H4 (cell line): ENCODE results near the gene APBA1. TPM values are rescaled to one million over a fixed set of nuclear protein-coding genes. Genes with fewer than 3 reads are reported as not detected.
"Not testable (repeated sequence)": the region's sequence is repeated elsewhere in the genome, so short reads cannot be mapped to it uniquely, and the experiment has no call there.

Experiments used
- DNase-seq: peaks from one replicate; pipeline ENCODE4 v3.0.0-alpha.2; 2015; ENCODE audit warnings: low spot score
- total RNA-seq: library from RNA; depleted of rRNA; stranded (reverse); fragments of >200 nt; shearing (Covaris generic); gene quantifications from 2 replicates; pipeline ENCODE4 v1.2.3, GENCODE V29; 2014

Gene APBA1
- total RNA-seq, 1 experiment from 2014 or later = 0.41 TPM

DNA sequence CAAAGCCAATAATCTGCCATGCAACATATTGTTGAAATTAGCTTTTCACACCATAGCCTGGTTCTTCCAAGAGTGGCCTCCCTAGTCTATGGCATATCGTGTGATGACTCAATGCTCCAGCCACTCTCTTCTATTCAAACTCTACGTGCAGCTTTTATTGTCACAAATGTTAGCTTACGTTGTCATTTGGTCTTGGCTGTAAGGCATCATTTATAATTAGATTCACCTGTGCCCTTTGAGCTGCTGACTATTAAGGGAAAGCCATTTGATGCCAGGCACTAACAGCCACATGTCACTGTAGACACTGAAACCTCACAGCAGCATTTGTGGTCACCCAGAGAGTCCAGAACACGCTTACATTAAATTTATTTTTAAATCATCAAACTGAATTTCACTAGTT lies 66.8 kb downstream of the APBA1 start:
- DNase-seq = no peak

- DNase-seq = no peak
These were observed 67.5 kb downstream of the APBA1 start for GRCh38 chr9:69604568-69605219.

GRCh38 chr9:69603656-69604055 lies 68.5 kb downstream of the APBA1 start:
- DNase-seq = no peak

DNA sequence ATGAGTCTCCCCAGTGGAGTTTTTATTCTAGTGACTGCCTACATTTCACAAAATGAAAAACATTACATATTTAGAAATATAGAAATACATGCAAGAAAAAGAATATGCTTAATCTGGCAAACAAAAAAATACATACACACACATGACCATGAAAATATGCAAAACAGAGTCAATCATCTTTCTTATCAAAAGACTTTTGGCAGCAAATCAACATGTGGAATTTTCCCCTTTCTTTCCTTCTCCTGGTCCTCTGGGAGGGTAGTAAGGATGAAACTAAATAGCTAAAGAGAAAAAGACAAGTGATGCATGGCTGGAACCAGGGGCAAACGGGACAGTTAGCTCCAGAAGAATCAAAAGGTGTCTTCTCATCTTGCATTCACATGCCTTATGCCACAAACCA lies 69.4 kb downstream of the APBA1 start:
- no peak for DNase-seq

- no peak for DNase-seq
These were observed 70.5 kb downstream of the APBA1 start for GRCh38 chr9:69601698-69602097.

GRCh38 chr9:69600314-69601047 lies 71.7 kb downstream of the APBA1 start:
- DNase-seq = no peak

GRCh38 chr9:69599232-69599971 lies 72.8 kb downstream of the APBA1 start:
- DNase-seq = no peak

DNA sequence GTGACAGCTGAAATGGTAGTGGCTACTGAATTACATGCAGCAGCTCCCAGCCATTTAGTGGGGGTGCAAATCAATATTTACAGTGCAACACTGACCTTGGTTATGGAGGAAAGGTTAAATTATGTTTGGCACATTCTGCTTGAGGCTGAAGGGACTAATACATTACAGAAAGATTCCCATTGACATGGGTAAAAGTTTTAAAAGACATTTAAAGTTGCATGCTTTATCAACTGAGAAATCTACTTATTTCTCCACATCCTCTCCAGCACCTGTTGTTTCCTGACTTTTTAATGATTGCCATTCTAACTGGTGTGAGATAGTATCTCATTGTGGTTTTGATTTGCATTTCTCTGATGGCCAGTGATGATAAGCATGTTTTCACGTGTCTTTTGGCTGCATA lies 75.3 kb downstream of the APBA1 start:
- DNase-seq = not testable (repeated sequence)

- no peak for DNase-seq
These were observed 78.0 kb downstream of the APBA1 start for GRCh38 chr9:69594180-69594579.

DNA sequence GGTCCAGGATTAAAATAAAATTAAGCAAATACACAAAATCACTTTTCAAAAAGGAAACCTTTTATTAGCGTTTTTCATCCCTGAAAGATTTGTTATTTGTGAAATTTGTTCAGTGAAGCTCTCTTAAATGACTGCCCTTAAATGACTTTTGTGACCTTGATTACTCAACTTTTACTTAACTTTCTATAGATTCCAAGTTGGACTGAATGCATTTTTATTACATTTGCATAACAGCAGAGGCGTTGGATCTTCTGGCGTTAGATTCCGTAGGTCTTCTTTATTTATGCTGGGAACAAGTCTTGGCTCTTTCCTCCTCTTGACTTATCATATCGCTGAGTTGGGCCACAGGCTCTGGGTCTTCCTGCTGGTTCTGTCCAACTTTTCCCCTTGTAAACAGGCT lies 78.4 kb downstream of the APBA1 start:
- no peak for DNase-seq

DNA sequence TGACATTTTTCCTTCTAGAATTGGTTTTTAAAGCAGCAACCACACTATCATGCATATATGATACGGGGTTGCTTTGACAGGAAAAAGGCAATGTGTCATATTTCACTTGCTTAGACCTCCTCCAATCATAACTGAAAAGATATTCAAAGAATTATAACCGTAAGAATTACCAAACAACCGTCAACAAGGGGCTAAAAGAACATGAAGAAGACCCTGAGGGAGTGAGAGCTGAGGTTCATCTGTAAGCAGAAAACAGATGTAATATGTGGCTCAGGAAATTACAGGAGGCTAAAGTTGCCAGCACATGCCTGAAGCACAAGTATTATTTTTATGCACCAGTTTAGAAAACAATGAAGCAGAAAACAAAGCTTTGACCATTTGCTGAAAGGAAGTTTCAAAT lies 78.9 kb downstream of the APBA1 start:
- no peak for DNase-seq

DNA sequence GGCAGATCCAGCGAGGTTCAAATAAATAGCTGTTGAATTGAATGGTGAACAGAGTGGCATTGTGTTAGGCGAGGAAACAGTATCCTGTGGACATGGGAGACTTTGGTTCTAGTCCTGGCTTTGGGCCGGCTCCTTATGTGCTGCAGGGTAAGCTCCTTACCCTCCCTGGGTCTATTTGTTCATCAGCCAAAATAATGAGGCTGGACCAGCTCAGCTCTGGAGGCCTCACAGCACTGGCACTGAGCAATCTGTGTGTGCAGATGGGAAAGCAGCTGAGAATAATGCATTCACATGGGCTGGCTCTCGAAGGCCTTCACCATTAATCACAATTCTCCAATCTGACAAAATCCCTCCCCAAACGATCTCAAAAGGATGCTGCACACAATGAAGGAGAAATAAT lies 81.9 kb downstream of the APBA1 start:
- DNase-seq = no peak

DNA sequence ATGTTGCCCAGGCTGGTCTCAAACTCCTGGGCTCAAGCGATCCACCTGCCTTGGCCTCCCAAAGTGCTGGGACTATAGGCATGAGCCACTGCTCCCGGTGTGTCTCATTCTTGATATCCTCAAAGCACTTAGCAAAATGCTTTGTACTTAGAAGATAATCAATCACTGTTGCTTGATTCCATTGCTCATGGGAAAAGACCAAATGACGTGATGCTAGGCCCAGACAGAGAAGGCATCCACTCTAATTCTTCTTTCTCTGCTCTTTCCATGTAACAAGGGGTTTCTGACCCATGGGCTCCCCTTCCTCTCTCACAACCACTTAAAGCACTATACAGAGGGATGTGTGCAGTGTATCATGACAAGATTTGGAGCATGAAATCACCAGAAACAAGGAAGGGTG lies 83.0 kb downstream of the APBA1 start:
- DNase-seq = no peak

- no peak for DNase-seq
These were observed 86.6 kb downstream of the APBA1 start for GRCh38 chr9:69585571-69585970.

- DNase-seq = no peak
These were observed 87.4 kb downstream of the APBA1 start for GRCh38 chr9:69584759-69585158.

DNA sequence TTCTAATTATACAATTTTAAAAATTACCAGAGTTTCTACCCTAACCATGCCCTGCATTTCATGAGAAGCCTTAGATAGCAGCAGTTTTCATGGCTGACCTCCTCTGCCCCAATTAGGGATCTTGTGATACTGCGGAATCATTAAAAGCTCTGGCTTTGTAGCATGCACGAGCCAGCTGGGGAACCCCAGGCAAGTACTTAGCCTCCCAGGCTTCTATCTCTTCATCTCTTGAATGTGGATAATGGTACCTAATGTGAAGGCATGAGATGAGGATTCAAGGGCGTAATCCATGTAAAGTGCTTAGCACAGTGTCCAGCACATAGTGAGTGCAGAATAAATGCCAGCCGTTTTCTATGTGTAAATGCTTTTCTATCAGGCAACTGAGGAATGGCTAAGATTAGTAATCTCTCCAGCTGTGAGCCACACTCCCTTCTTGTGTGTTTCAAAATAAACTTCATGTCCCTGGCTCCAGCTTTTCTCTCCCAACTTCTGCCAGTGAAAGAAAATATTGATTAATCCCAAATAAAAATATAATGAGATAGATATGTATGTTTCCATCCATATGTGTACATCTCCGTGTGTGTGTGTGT lies 88.4 kb downstream of the APBA1 start:
- no peak for DNase-seq

DNA sequence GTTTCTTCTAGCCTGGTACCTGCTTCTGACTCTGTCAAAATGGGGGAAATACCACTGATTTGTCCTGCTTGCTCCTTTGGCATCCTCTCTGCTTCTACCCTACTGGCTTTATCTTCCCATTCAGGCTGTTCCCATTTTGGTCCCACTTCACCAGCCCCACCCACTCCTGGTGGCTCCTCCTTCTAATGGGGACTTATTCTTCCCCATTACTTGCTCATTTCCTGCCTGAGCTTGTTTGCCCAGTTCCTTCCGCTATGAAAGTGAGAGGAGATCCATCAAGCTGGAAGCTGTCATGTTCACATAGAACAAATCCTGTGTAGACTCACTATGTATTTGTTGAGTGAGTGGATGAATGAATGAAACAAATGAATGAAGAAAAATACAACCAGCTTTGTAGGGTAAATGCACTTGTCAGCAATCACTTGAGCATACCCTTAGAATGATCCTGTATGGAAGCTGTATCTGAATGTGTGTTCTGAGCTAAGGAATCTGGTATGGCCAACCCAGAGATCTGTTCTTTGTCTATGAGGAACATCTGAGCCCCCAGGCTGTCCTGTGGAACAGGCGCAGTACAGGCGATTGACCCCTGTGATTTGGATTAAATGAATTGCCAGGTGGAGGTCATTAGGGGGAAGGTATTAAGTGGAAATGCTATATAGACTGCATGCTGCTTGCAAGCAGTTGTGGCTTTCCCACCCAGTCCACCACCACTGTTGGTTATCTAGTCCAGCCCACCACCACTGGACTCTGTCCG lies 89.5 kb downstream of the APBA1 start:
- DNase-seq = no peak

- DNase-seq = no peak
These were observed 90.2 kb downstream of the APBA1 start for GRCh38 chr9:69582018-69582417.

- no peak for DNase-seq
These were observed 91.5 kb downstream of the APBA1 start for GRCh38 chr9:69580582-69581214.

DNA sequence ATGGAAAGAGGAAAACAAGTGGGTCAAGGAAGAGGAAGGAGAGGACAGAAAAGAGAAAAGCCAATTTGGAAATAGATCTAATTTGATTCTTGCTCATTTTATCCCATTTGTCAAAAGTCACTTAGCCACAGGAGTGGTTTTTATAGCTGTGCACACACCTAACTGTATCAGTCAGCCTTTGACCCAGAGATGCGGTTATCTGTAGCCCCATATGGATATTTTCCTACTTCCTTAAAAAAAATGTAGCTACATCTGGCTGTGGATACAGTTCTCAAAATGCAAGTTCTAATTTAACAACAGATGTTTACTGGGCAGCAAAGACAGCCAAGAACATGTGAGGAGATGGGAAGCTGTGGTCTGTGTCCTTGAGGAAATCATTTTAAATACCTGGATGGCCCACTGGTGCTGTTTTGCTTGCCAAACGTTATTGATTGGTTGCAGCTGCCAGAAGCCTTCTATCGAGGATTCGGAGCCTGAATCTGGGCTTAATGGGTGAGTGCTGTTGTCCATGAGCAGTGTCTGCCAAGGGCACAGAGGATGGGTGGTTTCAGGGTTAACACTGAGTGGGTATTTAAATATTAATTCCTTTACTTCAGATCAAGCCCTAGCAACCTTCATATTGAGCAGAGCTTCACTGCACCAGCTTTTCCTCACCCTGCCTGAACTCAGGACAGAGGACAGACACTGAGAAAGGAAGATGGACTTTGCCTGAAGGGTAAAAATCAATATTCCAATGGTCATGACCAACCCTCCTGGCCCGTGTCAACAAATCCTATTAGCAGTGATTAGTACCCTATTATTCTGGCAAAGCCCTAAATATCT lies 92.2 kb downstream of the APBA1 start:
- DNase-seq = no peak
